HTERT RPE-1 (cell line): ENCODE data around the gene TMEM135.
"Not testable (repeated sequence)": the region's sequence is repeated elsewhere in the genome, so short reads cannot be mapped to it uniquely, and the experiment has no call there.

ENCODE experiments used
- in situ Hi-C: fragments of 300-500 bp; cut with MboI; formaldehyde crosslinking; loops from 4 replicates; pipeline ENCODE4 v1.14.3; 2020; ENCODE audit warnings: low sequenced_read_pairs

TMEM135 gene

DNA sequence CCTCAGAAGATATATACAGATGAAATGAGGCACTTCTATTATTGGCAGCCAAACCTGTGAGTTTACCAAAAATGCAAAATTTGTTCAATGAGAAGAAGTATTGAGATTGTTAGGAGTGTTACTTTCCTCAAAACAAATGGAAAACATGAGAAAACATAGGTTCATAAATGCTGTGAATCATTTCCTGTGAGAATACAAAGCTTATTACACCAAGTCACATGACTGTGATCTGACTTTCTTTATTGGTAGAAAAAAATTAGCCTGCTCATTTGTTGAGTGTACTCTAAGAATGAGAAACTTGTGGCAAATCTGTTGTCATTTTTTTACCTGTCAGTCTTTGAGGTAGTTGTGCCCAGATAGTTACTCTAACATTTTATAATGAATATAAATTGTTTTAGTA is 215.1 kb downstream of the TMEM135 start:
- in situ Hi-C loops: no loop called here

- in situ Hi-C loops: no loop called here
These were observed 216.8 kb downstream of the TMEM135 start for GRCh38 chr11:87254562-87254961.

DNA sequence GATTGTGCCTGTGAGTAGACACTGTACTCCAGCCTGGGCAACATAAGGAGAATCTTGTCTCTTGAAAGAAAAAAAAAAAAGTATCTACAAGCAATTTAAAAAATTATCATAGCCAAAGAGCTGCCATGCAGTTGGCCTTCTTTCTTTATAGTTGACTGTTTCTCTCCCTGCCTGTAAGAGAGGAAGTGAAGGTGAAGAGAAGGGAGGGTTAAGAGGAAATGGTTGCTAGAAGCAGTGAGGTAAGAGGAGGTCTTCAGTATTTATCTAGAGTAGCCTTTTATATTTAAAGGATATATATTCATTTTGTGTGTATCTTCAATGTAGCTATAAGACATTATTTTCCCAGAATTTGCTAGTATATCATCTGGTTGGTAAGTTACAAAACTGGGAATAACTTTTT is 217.9 kb downstream of the TMEM135 start:
- in situ Hi-C loops: no loop called here

GRCh38 chr11:87256694-87257340 is 219.1 kb downstream of the TMEM135 start:
- in situ Hi-C loops: no loop called here

DNA sequence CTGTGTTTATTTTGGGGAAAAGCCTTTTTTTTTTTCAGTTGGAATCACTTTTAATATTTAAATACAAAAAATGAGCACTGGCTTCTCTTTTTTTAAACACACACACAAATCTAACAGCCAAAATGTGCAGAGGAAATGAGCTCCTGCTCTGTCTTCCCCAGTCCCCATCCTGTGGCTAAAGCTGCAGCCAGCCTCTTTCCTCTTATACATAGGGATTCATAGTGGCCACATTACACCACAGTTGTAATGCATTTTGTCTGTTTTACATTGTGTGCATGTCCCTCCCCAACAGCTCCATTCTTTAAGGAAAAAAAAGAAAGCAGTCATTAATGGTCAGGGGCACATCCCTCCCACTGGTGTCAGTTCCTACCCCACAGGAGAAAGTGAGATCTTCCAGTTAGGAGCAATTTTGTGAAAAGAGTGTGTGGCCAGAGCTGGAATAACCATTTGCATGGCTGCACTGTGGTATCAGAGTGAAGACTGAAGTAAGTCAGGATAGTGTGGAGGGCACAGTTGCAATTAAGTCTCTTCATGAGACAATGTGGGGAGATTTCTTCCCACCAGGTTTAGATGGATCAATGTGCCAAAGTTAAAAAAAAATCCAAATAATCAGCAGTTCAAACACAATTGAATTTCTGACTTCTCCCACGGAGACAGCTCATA is 220.6 kb downstream of the TMEM135 start:
- in situ Hi-C loops: no loop called here

DNA sequence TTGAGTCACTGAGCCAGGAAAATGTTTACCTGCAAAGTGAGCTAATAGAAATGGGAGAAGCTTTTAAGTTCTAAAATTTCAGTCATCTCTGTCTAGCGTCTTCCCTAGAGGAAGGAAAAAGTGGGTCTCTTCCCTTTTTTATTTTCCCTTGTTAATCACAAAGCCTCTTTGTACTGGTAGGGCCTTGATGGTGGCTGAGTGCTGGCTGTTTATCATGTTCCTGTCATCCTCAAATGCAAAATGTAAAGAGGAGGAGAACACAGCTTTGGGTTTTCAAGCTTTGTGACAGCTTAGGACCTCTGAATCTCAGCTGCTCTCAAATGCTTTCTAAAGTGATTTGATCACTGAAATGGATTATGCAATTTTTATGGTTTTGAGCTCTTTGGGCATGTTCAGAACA is 222.0 kb downstream of the TMEM135 start:
- in situ Hi-C loops: no loop called here

- in situ Hi-C loops: no loop called here
These were observed 223.1 kb downstream of the TMEM135 start for GRCh38 chr11:87260811-87261210.

DNA sequence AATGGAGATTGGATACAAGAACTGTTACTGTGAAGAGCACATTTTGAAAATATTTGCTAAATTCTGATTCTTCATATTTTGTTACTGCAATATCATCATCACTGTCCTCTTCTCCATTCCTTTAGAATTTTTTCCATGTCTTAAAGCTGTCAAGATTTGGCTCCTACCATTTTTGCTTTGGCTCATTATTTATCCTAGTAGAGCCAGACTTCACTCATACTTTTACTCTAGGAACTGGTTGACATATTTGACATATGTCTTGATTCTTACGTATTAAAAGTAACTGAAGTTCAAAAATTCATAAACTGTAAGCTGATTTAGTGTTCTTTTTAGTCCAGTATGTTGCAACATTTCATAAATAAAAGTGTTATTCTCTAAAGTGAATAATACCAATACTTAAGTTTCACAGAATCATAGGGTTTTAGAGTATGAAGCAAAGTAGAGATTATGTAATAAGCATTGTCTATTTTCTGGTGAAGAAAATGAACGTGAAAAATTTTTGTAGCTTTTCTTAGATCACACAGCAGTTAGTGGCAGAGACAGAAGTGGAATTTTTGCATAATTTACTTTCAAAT is 225.6 kb downstream of the TMEM135 start:
- in situ Hi-C loops: no loop called here

DNA sequence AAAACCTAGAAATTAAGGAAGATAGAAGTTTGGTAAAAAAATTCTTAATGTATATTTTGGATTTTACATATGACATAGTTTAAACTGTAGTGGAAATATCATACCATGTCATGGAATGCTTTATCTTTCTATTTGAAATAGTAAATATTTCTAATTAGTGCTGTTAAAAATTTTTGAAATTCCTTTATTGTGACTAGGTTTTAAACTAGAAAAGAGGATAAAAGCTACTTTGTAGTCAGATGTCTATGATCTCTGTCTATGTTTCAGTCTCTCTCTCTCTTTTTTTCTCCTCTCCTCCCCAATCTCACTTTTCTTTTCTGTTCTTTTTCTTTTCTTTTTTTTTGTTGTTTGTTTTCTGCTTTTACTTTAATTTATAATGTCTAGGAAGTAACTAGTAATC is 226.2 kb downstream of the TMEM135 start:
- in situ Hi-C loops: no loop called here

DNA sequence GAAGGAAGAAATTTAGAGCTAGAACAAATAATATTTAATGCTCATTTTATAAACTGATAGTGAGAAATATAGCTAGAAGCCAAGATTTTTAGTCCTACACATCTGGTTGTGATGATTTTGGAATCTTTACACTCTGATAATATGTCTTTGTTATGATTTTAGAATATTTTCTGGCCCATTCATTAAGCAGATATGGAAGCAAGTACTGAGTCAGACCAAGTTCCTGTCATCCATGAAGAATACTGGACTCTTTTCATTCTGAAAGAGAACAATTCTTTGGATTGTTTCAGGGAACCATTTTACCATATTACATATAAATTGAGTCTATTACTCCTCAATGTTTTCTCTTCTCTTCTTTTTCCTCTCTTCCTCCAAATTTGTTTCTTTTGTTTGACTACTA is 227.4 kb downstream of the TMEM135 start:
- in situ Hi-C loops: no loop called here

- in situ Hi-C loops: no loop called here
These were observed 228.2 kb downstream of the TMEM135 start for GRCh38 chr11:87265979-87266378.

- in situ Hi-C loops: no loop called here
These were observed 229.0 kb downstream of the TMEM135 start for GRCh38 chr11:87266751-87267150.

DNA sequence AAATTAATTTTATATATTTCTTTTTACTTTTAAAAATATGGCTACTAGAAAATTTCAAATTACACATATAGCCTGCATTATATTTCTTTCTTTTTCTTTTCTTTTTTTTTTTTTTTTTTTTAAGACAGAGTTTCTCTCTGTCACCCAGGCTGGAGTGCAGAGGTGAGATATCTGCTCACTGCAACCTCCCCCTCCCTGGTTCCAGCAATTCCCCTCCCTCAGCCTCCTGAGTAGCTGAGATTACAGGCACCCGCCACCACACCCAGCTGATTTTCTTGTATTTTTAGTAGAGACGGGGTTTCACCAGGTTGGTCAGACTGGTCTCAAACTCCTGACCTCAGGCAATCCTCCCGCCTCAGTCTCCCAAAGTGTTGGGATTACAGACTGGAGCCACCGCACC is 234.2 kb downstream of the TMEM135 start:
- in situ Hi-C loops: not testable (repeated sequence)

GRCh38 chr11:87275176-87275575 is 237.4 kb downstream of the TMEM135 start:
- in situ Hi-C loops: no loop called here

GRCh38 chr11:87280143-87280542 is 242.4 kb downstream of the TMEM135 start:
- in situ Hi-C loops: no loop called here

GRCh38 chr11:87281496-87281895 is 243.8 kb downstream of the TMEM135 start:
- in situ Hi-C loops: no loop called here

DNA sequence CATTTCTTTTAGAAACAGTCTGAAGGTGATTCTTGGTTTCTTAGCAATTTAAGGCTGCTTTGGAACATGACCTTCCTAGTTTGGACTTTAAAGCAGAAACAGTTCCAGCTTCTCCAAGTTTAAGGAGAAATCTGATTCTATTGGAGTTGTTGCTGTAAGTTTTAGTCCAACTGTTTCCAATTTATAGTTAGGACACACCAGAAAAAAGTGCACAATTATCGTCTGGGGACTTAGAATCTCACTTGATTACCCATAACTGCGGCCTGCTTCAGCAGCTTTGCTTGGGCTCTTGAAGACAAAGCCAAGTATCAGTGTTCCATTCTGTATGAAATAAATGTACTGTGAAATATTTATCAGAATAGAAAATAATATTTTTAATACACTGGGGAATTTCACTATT is 246.6 kb downstream of the TMEM135 start:
- in situ Hi-C loops: no loop called here

DNA sequence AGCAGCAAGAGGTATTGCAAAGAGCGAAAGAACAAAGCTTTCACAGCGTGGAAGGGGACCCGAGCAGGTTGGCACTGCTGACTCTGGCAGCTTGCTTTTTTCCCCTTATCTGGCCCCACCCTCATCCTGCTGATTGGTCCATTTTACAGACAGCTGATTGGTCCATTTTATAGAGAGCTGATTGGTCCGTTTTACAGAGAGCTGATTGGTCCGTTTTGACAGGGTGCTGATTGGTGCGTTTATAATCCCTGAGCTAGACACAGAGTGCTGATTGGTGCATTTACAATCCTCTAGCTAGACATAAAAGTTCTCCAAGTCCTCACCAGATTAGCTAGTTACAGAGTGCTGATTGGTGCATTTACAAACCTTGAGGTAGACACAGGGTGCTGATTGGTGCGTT is 247.9 kb downstream of the TMEM135 start:
- in situ Hi-C loops: not testable (repeated sequence)

GRCh38 chr11:87286338-87286737 is 248.6 kb downstream of the TMEM135 start:
- in situ Hi-C loops: no loop called here

- in situ Hi-C loops: no loop called here
These were observed 252.7 kb downstream of the TMEM135 start for GRCh38 chr11:87290304-87290922.

DNA sequence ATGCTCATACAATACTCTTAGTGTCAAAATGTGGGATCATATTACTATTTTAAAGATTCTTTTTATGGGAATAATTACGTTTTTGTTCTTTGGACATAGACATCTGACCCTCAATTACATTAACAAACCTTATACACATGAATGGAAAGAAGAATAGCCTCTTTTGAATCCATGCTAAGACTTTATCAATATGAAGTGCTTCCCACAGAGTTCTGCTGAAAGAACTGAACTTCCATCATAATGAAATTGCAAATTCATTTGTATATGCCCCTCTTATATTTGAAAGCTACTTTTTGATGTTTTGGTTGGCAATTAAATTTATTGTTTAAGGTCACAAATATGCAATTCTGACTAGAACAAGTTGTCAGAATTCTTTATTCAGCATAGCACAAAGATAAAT is 254.9 kb downstream of the TMEM135 start:
- in situ Hi-C loops: no loop called here

DNA sequence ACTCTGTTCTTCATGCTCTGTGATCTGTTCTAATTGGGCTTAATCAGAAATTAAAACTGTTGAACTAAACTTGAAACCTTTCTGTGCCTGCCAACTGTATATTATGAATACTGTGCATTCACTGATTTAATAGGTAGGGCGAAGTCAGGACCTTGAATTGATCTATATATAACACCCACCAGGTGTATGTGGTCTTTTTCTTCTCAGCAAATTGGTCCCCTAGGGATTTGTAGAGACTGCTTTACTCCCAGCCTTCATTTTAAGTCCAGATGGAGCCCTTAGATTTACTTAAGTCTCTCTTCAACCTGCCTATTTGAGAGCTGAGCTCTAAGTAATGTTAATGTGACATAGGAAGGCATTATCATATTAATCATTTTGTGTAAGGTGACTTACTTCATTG is 257.5 kb downstream of the TMEM135 start:
- in situ Hi-C loops: no loop called here
